ENCODE results near the gene TTC34. TPM values are rescaled to one million over a fixed set of nuclear protein-coding genes. Genes with fewer than 3 reads are reported as not detected.

Gene TTC34
- total and polyA plus RNA-seq, 5 experiments from 2014 or later, result 0.03 to 6.2 (median 0.37) TPM

- H3K36me3 Mint-ChIP-seq, result no peaks in the 10 kb centered on the region
- no peak overlapping the region for H3K27ac Mint-ChIP-seq
- peaks cover 0 to 8% (median 4%) of the 10 kb centered on the region in 5 donors for H3K27me3 Mint-ChIP-seq
These were observed 15.3 kb upstream of the TTC34 start for GRCh38 chr1:2816786-2817185.

GRCh38 chr1:2815551-2815950, 14.1 kb upstream of the TTC34 start:
- POLR2A ChIA-PET, result no interaction called here
- DNase-seq (no peak), ATAC-seq (no peak)
- H3K4me1 Mint-ChIP-seq, result no peaks in the 10 kb centered on the region
- H3K36me3 Mint-ChIP-seq, result no peaks in the 10 kb centered on the region
- H3K4me3 Mint-ChIP-seq, result no peak overlapping the region
- H3K9me3 Mint-ChIP-seq, result no peaks in the 10 kb centered on the region
- peaks cover 0 to 8% (median 4%) of the 10 kb centered on the region in 5 donors for H3K27me3 Mint-ChIP-seq
- H3K27ac Mint-ChIP-seq, result no peak overlapping the region

More at GRCh38 chr1:2816786-2817185, 15.3 kb upstream of the TTC34 start:
- ATAC-seq, result no peak
- POLR2A ChIA-PET, result no interaction called here
- no peak overlapping the region for H3K4me3 Mint-ChIP-seq
- H3K4me1 Mint-ChIP-seq, result peaks cover 0 to 1% (median under 1%) of the 10 kb centered on the region in 4 donors
- H3K9me3 Mint-ChIP-seq, result no peaks in the 10 kb centered on the region
- DNase-seq, result no peak

GRCh38 chr1:2814511-2815075, 13.1 kb upstream of the TTC34 start:
- H3K9me3 Mint-ChIP-seq, result no peaks in the 10 kb centered on the region
- no peaks in the 10 kb centered on the region for H3K4me1 Mint-ChIP-seq
- no peak for DNase-seq
- no peaks in the 10 kb centered on the region for H3K36me3 Mint-ChIP-seq
- H3K27me3 Mint-ChIP-seq, result peaks cover 0 to 8% (median 4%) of the 10 kb centered on the region in 5 donors
- H3K27ac Mint-ChIP-seq, result no peak overlapping the region
- POLR2A ChIA-PET, result no interaction called here
- H3K4me3 Mint-ChIP-seq, result no peak overlapping the region
- ATAC-seq, result no peak

- Mint-ChIP-seq H3K27me3 (peaks cover 0 to 4% (median 0%) of the 10 kb centered on the region in 5 donors), H3K9me3 (no peaks in the 10 kb centered on the region), H3K4me3 (no peak overlapping the region), H3K4me1 (no peaks in the 10 kb centered on the region), H3K27ac (no peak overlapping the region), H3K36me3 (no peaks in the 10 kb centered on the region)
- no peak for DNase-seq
- POLR2A ChIA-PET, result no interaction called here
- ATAC-seq, result no peak
These were observed 11.6 kb upstream of the TTC34 start for GRCh38 chr1:2812939-2813653.

GRCh38 chr1:2812136-2812535, 10.6 kb upstream of the TTC34 start:
- Mint-ChIP-seq H3K36me3 (no peaks in the 10 kb centered on the region), H3K27me3 (peaks cover 0 to 6% (median 0%) of the 10 kb centered on the region in 5 donors), H3K27ac (no peak overlapping the region), H3K4me1 (no peaks in the 10 kb centered on the region), H3K4me3 (no peak overlapping the region), H3K9me3 (no peaks in the 10 kb centered on the region)
- no peak for DNase-seq
- POLR2A ChIA-PET, result no interaction called here
- ATAC-seq, result no peak

DNA sequence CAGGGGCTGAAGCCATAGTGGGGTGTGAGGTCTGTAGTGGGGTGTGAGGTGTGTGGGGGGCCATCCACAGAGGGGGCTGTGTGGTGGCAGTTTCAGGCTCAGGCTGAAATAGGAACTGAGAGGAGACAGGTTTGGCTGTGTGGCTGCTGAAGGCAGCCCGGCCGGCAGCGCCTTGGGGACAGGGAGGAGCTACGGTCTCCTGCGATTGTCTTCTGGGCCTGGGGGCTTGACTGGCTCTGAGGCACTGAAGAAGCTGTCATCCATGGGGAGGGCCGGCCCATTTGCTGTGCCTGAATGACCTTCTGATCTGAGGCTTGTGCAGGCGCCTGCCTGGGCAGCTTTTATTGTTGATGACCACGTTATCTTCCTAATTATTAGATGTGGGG, 10.0 kb upstream of the TTC34 start:
- ATAC-seq, result no peak
- no peak overlapping the region for H3K27ac Mint-ChIP-seq
- H3K4me1 Mint-ChIP-seq, result no peaks in the 10 kb centered on the region
- no peak for DNase-seq
- POLR2A ChIA-PET, result no interaction called here
- no peaks in the 10 kb centered on the region for H3K36me3 Mint-ChIP-seq
- H3K9me3 Mint-ChIP-seq, result no peaks in the 10 kb centered on the region
- H3K27me3 Mint-ChIP-seq, result peaks cover 0 to 6% (median 0%) of the 10 kb centered on the region in 5 donors
- H3K4me3 Mint-ChIP-seq, result no peak overlapping the region

DNA sequence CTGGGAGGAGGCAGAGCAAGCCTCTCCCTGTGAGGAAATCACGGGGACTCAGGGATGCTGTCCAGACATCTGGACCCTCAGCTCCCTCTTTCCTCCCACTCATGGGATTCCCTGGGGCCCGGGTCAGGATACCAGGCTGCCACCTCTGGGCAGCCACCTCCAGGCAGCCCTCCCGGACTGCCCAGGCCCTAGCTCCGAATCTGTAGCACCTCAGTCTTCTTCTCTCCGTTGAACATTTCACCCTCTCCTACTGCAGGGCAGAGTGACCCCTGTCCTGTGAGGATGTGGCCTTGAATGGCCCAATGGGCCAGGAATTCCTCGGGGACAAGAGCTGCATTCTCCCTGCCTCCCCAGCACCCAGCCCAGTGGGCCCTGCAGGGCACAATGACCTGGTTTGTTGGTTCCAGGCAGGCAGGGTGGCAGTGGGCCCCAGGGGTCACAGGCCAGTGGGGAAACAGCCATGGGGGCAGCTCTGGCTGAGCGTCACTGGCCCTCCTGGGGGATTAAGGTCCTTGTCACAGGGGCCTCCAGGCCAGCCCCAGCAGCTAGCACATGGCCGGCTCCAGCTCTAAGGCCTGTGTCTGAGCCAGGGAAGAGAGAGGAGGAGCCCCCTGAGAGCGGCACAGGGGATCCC, 9.5 kb upstream of the TTC34 start:
- Mint-ChIP-seq H3K4me1 (no peaks in the 10 kb centered on the region), H3K36me3 (no peaks in the 10 kb centered on the region), H3K27ac (no peak overlapping the region), H3K4me3 (no peak overlapping the region), H3K9me3 (peaks cover 0 to under 1% (median 0%) of the 10 kb centered on the region in 9 donors), H3K27me3 (peaks cover 0 to 8% (median 0%) of the 10 kb centered on the region in 5 donors)
- ATAC-seq (no peak), DNase-seq (no peak)
- POLR2A ChIA-PET, result no interaction called here

- no peak overlapping the region for H3K4me3 Mint-ChIP-seq
- peaks cover 0 to 10% (median 0%) of the 10 kb centered on the region in 5 donors for H3K27me3 Mint-ChIP-seq
- H3K9me3 Mint-ChIP-seq, result peaks cover 0 to 2% (median 0%) of the 10 kb centered on the region in 9 donors
- H3K4me1 Mint-ChIP-seq, result no peaks in the 10 kb centered on the region
- ATAC-seq (no peak), DNase-seq (no peak)
- no peak overlapping the region for H3K27ac Mint-ChIP-seq
- no peaks in the 10 kb centered on the region for H3K36me3 Mint-ChIP-seq
- POLR2A ChIA-PET, result no interaction called here
These were observed 8.8 kb upstream of the TTC34 start for GRCh38 chr1:2810281-2810680.

DNA sequence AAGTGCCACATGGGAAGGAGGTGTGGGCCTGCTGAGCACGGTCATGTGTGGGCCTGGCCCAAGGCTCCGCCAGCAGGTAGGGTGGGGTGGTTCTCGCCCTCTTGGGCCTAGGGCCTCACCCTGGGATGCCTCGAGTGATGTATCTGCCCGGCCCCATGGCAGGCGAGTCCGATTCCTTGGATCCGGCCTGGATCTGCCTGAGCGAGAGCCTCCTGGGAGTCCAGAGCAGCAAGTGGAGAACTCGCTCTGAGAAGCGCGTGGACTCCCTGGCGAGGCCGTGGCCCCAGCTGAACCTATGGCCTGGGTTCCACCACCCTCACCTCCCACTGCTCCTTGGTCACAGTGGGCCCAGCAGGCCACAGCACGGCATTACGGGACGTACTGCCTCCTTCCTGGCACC, 8.2 kb upstream of the TTC34 start:
- H3K27me3 Mint-ChIP-seq, result peaks cover 0 to 10% (median 0%) of the 10 kb centered on the region in 5 donors
- no peak overlapping the region for H3K4me3 Mint-ChIP-seq
- no peaks in the 10 kb centered on the region for H3K4me1 Mint-ChIP-seq
- no peak for DNase-seq
- H3K36me3 Mint-ChIP-seq, result no peaks in the 10 kb centered on the region
- no peak overlapping the region for H3K27ac Mint-ChIP-seq
- POLR2A ChIA-PET, result no interaction called here
- no peak for ATAC-seq
- peaks cover 0 to 2% (median 0%) of the 10 kb centered on the region in 9 donors for H3K9me3 Mint-ChIP-seq

- POLR2A ChIA-PET, result no interaction called here
These were observed 7.5 kb upstream of the TTC34 start for GRCh38 chr1:2808831-2809605.

GRCh38 chr1:2808386-2808705, 6.9 kb upstream of the TTC34 start:
- no peaks in the 10 kb centered on the region for H3K36me3 Mint-ChIP-seq
- no peak overlapping the region for H3K27ac Mint-ChIP-seq
- DNase-seq, result no peak
- no peak overlapping the region for H3K4me3 Mint-ChIP-seq
- no peak for ATAC-seq
- peaks cover 0 to 6% (median 0%) of the 10 kb centered on the region in 5 donors for H3K27me3 Mint-ChIP-seq
- peaks cover 0 to 2% (median 0%) of the 10 kb centered on the region in 9 donors for H3K9me3 Mint-ChIP-seq
- POLR2A ChIA-PET, result no interaction called here
- H3K4me1 Mint-ChIP-seq, result no peaks in the 10 kb centered on the region

More at GRCh38 chr1:2808831-2809605, 7.5 kb upstream of the TTC34 start:
- H3K4me3 Mint-ChIP-seq, result no peak overlapping the region
- ATAC-seq, result no peak
- no peak for DNase-seq
- H3K9me3 Mint-ChIP-seq, result peaks cover 0 to 2% (median 0%) of the 10 kb centered on the region in 9 donors
- no peaks in the 10 kb centered on the region for H3K36me3 Mint-ChIP-seq
- H3K27ac Mint-ChIP-seq, result no peak overlapping the region
- H3K27me3 Mint-ChIP-seq, result peaks cover 0 to 7% (median 0%) of the 10 kb centered on the region in 5 donors
- no peaks in the 10 kb centered on the region for H3K4me1 Mint-ChIP-seq

GRCh38 chr1:2807678-2808385, 6.3 kb upstream of the TTC34 start:
- POLR2A ChIA-PET, result no interaction called here
- peaks cover 0 to 2% (median 0%) of the 10 kb centered on the region in 9 donors for H3K9me3 Mint-ChIP-seq
- no peaks in the 10 kb centered on the region for H3K4me1 Mint-ChIP-seq
- H3K27me3 Mint-ChIP-seq, result peaks cover 0 to 6% (median 0%) of the 10 kb centered on the region in 5 donors
- ATAC-seq (no peak), DNase-seq (no peak)
- H3K27ac Mint-ChIP-seq, result no peak overlapping the region
- H3K36me3 Mint-ChIP-seq, result no peaks in the 10 kb centered on the region
- no peak overlapping the region for H3K4me3 Mint-ChIP-seq

Measured in naive thymus-derived CD8-positive, alpha-beta T cell (primary cell).